ENCODE results near the gene TGM2. TPM values are rescaled to one million over a fixed set of nuclear protein-coding genes. Genes with fewer than 3 reads are reported as not detected.

TGM2 gene
- total RNA-seq, 2 experiments from 2014 or later: not detected

DNA sequence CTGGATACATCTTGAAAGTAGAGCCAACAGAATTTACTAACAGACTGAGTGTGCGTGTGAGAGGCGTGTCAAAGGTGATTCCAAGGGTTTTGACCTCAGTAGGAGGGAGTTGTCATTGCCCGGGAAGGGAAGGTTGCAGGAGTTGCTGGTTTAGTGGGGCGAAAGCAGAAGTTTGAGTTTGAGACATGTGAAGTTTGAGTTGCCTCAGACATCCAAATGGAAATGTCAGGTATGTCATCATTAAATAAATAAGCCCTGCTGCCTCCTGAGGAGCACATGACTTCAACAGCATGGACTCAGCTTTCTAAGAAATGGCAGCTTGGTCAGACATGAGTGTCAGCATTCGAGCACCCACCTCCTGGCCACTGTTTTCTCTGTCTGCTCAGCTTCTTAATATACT lies 26.6 kb upstream of the TGM2 start:
- intact Hi-C loops (cut with micrococcal nuclease): no loop called here
- H3K27ac Mint-ChIP-seq: no peak overlapping the region

DNA sequence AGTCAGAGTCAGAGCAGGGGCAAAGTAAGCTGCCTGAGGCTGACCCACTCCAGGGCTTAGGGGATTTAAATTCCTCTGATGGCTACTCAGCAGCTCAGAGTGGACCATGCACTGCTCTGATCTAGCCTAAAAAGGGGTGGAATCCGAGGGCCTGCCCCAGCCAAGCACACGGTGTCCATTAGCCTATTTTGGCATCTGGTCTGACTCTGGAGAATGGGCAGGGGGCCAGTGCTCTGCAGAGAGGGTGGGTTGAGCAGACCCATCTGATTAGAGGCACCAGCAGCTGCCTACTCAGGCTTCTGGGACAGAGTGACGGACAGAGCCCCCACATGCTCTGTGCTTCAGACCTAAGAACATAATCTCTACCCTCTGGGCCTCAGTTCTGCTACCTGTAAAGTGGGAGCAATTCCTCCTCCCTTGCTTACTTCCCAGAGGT lies 25.9 kb upstream of the TGM2 start:
- no peak overlapping the region for H3K27ac Mint-ChIP-seq
- no peak for DNase-seq
- no peaks in the 10 kb centered on the region for H3K36me3 Mint-ChIP-seq (ENCODE audit: low read depth)
- no peak overlapping the region for H3K4me3 Mint-ChIP-seq
- H3K27me3 Mint-ChIP-seq: peaks cover 8% of the 10 kb centered on the region
- CTCF ChIA-PET: interaction anchor here (1.0 to 1.8 kb wide), 2 partner anchors 31 to 626 kb away, joined by 3 to 5 read pairs; no protein-coding TSS in a partner anchor
- POLR2A ChIA-PET: no interaction called here
- TF ChIP-seq, protein P1, sequence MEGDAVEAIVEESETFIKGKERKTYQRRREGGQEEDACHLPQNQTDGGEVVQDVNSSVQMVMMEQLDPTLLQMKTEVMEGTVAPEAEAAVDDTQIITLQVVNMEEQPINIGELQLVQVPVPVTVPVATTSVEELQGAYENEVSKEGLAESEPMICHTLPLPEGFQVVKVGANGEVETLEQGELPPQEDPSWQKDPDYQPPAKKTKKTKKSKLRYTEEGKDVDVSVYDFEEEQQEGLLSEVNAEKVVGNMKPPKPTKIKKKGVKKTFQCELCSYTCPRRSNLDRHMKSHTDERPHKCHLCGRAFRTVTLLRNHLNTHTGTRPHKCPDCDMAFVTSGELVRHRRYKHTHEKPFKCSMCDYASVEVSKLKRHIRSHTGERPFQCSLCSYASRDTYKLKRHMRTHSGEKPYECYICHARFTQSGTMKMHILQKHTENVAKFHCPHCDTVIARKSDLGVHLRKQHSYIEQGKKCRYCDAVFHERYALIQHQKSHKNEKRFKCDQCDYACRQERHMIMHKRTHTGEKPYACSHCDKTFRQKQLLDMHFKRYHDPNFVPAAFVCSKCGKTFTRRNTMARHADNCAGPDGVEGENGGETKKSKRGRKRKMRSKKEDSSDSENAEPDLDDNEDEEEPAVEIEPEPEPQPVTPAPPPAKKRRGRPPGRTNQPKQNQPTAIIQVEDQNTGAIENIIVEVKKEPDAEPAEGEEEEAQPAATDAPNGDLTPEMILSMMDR (IDR thresholded peaks at IDR 0.05): no peak
- H3K9me3 Mint-ChIP-seq: peaks cover 3% of the 10 kb centered on the region
- no peak for ATAC-seq
- H3K4me1 Mint-ChIP-seq (ENCODE audit: low read depth): no peaks in the 10 kb centered on the region
- intact Hi-C loops (cut with micrococcal nuclease): no loop called here

More for the DNA sequence above, 26.6 kb upstream of the TGM2 start:
- no peak for ATAC-seq
- Mint-ChIP-seq H3K27me3 (peaks cover 8% of the 10 kb centered on the region), H3K36me3 (ENCODE audit: low read depth) (no peaks in the 10 kb centered on the region), H3K9me3 (peaks cover 3% of the 10 kb centered on the region), H3K4me3 (no peak overlapping the region), H3K4me1 (ENCODE audit: low read depth) (no peaks in the 10 kb centered on the region)
- ChIA-PET POLR2A (no interaction called here), CTCF (interaction anchor here (1.0 to 1.6 kb wide), 2 partner anchors 30 to 627 kb away, joined by 3 to 8 read pairs; no protein-coding TSS in a partner anchor)
- DNase-seq: no peak
- TF ChIP-seq, protein P1 (IDR thresholded peaks at IDR 0.05): no peak

DNA sequence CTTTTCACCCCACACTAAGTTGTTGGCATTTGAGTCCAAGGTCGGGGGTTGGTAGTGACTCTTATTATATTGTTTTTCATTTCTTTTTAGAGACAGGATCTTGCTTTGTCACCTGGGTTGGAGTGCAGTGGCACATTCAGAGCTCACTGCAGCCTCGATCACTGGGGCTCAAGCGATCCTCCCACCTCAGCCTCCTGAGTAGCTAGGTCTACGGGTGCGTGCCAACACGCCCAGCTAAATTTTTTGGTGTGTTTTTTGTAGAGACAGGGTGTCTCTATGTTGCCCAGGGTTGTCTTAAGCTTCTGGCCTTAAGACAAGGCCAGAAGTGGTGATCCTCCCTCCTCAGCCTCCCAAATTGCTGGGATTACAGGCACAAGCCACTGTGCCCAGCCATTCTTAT lies 25.1 kb upstream of the TGM2 start:
- no peaks in the 10 kb centered on the region for H3K36me3 Mint-ChIP-seq (ENCODE audit: low read depth)
- DNase-seq: no peak
- H3K4me1 Mint-ChIP-seq (ENCODE audit: low read depth): no peaks in the 10 kb centered on the region
- peaks cover 3% of the 10 kb centered on the region for H3K9me3 Mint-ChIP-seq
- no peak for ATAC-seq
- TF ChIP-seq, protein P1 (IDR thresholded peaks at IDR 0.05): no peak
- ChIA-PET CTCF (interaction anchor here (1.8 kb wide), 1 partner anchor 32 kb away, joined by 5 read pairs; no protein-coding TSS in a partner anchor), POLR2A (no interaction called here)
- intact Hi-C loops (cut with micrococcal nuclease): no loop called here
- no peak overlapping the region for H3K4me3 Mint-ChIP-seq
- H3K27me3 Mint-ChIP-seq: peaks cover 5% of the 10 kb centered on the region
- no peak overlapping the region for H3K27ac Mint-ChIP-seq

DNA sequence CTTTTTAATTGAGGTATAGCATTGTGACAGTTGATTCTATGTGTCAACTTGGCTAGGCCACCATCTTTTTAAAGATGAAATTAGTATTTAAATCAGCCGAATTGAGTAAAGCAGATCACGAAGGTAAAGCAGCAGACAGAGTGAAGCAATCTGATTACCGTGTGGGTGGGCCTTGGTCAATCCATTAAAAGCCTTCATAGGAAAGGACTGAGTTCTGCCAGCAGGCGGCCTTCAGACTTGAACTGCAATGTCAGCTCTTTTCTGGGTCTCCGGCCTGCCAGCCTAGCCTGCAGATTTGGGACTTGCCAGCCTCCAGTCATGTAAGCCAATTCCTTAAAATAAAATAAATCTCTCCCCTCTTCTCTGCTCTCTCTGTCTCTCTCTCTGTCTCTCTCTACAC lies 22.4 kb upstream of the TGM2 start:
- Mint-ChIP-seq H3K27ac (no peak overlapping the region), H3K4me3 (no peak overlapping the region), H3K27me3 (peaks cover 6% of the 10 kb centered on the region), H3K4me1 (ENCODE audit: low read depth) (no peaks in the 10 kb centered on the region), H3K9me3 (no peaks in the 10 kb centered on the region), H3K36me3 (ENCODE audit: low read depth) (no peaks in the 10 kb centered on the region)
- no peak for ATAC-seq
- ChIA-PET CTCF (no interaction called here), POLR2A (no interaction called here)
- TF ChIP-seq, protein P1 (IDR thresholded peaks at IDR 0.05): no peak
- intact Hi-C loops (cut with micrococcal nuclease): no loop called here
- no peak for DNase-seq

DNA sequence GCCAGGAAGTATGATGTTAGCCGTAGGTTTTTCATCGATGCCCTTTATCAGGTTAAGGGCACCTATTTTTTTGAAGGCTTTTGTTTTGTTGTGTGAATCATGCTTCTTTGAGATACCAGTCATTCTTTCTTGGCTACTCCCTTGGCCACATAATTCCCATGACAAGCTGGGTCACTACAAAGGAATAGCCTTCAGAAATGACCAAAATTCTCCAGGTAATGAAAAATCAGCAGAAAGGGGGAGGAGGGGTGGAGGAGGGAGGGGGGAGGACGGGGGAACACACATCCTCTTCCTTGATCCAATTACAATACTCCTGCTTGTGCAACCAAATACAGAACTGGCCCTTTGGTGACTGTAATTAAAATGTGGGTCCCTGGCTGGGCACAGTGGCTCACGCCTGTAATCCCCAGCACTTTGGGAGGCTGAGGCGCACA lies 21.7 kb upstream of the TGM2 start:
- ChIA-PET CTCF (no interaction called here), POLR2A (no interaction called here)
- TF ChIP-seq, protein P1 (IDR thresholded peaks at IDR 0.05): no peak
- Mint-ChIP-seq H3K4me3 (no peak overlapping the region), H3K4me1 (ENCODE audit: low read depth) (no peaks in the 10 kb centered on the region), H3K9me3 (no peaks in the 10 kb centered on the region), H3K27me3 (peaks cover 7% of the 10 kb centered on the region), H3K36me3 (ENCODE audit: low read depth) (no peaks in the 10 kb centered on the region), H3K27ac (no peak overlapping the region)
- DNase-seq (no peak), ATAC-seq (no peak)
- intact Hi-C loops (cut with micrococcal nuclease): no loop called here
